SH-SY5Y (cell line): ENCODE measurements around the gene TNIP1.

Source experiments
- GATA2 ChIP-seq: IDR thresholded peaks from 2 replicates; pipeline ENCODE4 v1.6.1; 2011; ENCODE audit warnings: mild to moderate bottlenecking, low read depth, low read length
- GATA3 ChIP-seq: IDR thresholded peaks from 2 replicates; pipeline ENCODE4 v1.6.1; 2011; ENCODE audit warnings: low read depth, mild to moderate bottlenecking, low read length, moderate library complexity

DNA sequence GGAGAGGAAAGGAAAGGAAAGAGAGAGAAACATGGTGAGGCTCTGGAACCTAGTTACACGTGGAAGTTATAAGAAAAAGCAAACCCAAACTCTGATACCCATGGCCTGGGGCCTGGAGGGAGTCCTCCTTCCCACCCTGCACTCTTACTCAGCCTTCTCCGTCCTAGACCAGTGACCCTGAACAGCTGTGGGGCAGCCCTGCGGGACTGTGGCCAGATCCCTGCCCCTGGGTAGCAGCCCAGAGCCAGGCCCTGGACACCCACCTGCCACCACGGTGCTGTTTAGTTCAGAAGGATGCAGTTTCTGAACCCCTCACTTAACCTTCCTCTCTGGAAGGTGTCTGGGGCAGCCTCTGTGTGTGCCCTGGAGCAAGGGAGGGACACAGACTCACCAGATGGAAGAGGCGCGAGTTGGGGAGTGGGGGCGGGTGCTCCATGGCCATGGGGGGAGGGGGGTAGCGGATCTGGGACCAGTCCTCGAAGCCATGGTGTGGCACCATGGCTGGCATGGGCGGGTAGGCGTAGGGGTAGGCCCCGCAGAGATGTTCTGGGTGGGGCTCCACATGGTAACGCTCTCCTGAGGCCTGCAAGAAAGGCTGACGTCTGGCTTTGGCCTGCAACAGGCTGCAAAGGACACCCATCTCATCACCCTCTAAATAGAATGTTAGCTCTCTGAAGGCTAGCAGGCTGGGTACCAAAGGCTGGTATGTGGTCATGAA lies 47.5 kb downstream of the TNIP1 start:
- TF ChIP-seq GATA2 (no peak), GATA3 (no peak)
